DND-41 (cell line): ENCODE results near the gene ARHGAP28.

Experiments
- EZH2 ChIP-seq: IDR thresholded peaks from 3 replicates; pipeline ENCODE4 v1.6.1; 2012; ENCODE audit warnings: borderline replicate concordance, low read depth, mild to moderate bottlenecking, moderate library complexity, low read length, inconsistent platforms; ENCODE audit not compliant: severe bottlenecking
- TF ChIP-seq, protein P1 (sequence below): IDR thresholded peaks from 2 replicates; pipeline ENCODE4 v1.5.1; 2012; ENCODE audit warnings: borderline replicate concordance, low read length, moderate library complexity, mild to moderate bottlenecking; ENCODE audit not compliant: poor library complexity, severe bottlenecking; ENCODE audit errors: extremely low read depth

DNA sequence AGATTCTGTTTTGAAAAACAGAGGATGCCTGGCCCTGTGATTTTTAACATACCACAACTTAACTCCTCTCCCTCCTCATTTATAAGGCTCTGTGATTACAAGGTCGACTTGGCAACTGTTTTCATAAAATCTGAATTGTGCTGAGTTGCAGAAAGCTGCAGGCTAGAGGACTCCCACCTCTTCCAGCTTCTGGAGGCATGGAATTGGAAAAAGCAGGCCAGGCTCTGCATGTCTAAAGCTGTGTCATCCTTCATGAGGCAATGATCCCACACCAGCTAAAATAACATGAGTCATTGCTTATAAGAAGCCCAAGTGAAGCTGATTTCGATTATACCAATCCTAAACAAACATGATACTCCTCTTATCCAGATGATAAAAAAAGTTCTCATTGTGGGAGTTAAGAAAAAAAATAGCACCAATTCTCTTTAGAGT is 11.7 kb downstream of the ARHGAP28 start:
- TF ChIP-seq, protein P1, sequence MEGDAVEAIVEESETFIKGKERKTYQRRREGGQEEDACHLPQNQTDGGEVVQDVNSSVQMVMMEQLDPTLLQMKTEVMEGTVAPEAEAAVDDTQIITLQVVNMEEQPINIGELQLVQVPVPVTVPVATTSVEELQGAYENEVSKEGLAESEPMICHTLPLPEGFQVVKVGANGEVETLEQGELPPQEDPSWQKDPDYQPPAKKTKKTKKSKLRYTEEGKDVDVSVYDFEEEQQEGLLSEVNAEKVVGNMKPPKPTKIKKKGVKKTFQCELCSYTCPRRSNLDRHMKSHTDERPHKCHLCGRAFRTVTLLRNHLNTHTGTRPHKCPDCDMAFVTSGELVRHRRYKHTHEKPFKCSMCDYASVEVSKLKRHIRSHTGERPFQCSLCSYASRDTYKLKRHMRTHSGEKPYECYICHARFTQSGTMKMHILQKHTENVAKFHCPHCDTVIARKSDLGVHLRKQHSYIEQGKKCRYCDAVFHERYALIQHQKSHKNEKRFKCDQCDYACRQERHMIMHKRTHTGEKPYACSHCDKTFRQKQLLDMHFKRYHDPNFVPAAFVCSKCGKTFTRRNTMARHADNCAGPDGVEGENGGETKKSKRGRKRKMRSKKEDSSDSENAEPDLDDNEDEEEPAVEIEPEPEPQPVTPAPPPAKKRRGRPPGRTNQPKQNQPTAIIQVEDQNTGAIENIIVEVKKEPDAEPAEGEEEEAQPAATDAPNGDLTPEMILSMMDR, result no peak
- no peak for TF ChIP-seq EZH2
